NCI-H2196 treated with DMSO at 0.1 percent for 48 hours (cell line): ENCODE data around the gene BMP6.
A peak's percentile ranks its signal among the peaks of the same experiment; 100 is the strongest.

Experiments
- DNase-seq: peaks from one replicate; lab custom pipeline; 2025; ENCODE audit not compliant: unreplicated experiment; lab: John Stamatoyannopoulos, UW

BMP6 gene

GRCh38 chr6:7901056-7901455, 175.2 kb downstream of the BMP6 start:
- no peak for DNase-seq

GRCh38 chr6:7901780-7902179, 175.9 kb downstream of the BMP6 start:
- DNase-seq = no peak

- no peak for DNase-seq
Measured at GRCh38 chr6:7902221-7902620, 176.3 kb downstream of the BMP6 start.

GRCh38 chr6:7902867-7903266, 177.0 kb downstream of the BMP6 start:
- no peak for DNase-seq

GRCh38 chr6:7903673-7904072, 177.8 kb downstream of the BMP6 start:
- DNase-seq = no peak

- DNase-seq = no peak
Measured at GRCh38 chr6:7904654-7905319, 178.9 kb downstream of the BMP6 start.

- DNase-seq = no peak
Measured at GRCh38 chr6:7905416-7905815, 179.5 kb downstream of the BMP6 start.

- DNase-seq = no peak
Measured at GRCh38 chr6:7906741-7907140, 180.8 kb downstream of the BMP6 start.

- no peak for DNase-seq
Measured at GRCh38 chr6:7907159-7907558, 181.3 kb downstream of the BMP6 start.

GRCh38 chr6:7909323-7910276, 183.7 kb downstream of the BMP6 start:
- no peak for DNase-seq

- no peak for DNase-seq
Measured at GRCh38 chr6:7910298-7910653, 184.4 kb downstream of the BMP6 start.

- peak; percentile 36 for DNase-seq
Measured at GRCh38 chr6:7910654-7911344, 184.9 kb downstream of the BMP6 start, which contains the start of gene TXNDC5. TXNDC5 (minus strand) TSS chr6:7910788; CDS start chr6:7910776, 12 bp downstream.

GRCh38 chr6:7911345-7911725, 185.4 kb downstream of the BMP6 start:
- no peak for DNase-seq

GRCh38 chr6:7912024-7912423, 186.1 kb downstream of the BMP6 start:
- DNase-seq = no peak

- no peak for DNase-seq
Measured at GRCh38 chr6:7912736-7913517, 187.0 kb downstream of the BMP6 start.

GRCh38 chr6:7914311-7914710, 188.4 kb downstream of the BMP6 start:
- no peak for DNase-seq

- no peak for DNase-seq
Measured at GRCh38 chr6:7914991-7915789, 189.3 kb downstream of the BMP6 start.

- no peak for DNase-seq
Measured at GRCh38 chr6:7916959-7917358, 191.1 kb downstream of the BMP6 start.

- no peak for DNase-seq
Measured at GRCh38 chr6:7917729-7918128, 191.8 kb downstream of the BMP6 start.

- DNase-seq = no peak
Measured at GRCh38 chr6:7918403-7918802, 192.5 kb downstream of the BMP6 start.
